GM18909 (cell line): Measurements from ENCODE around the gene DGLUCY.
"Not testable (repeated sequence)": the region's sequence is repeated elsewhere in the genome, so short reads cannot be mapped to it uniquely, and the experiment has no call there.

Experiments
- ATAC-seq: cut with Tn5 transposase; IDR thresholded peaks from one replicate; pipeline ENCODE4 v1.9.1; 2021; ENCODE audit warnings: mild to moderate bottlenecking; ENCODE audit not compliant: unreplicated experiment, poor library complexity

The DGLUCY gene

GRCh38 chr14:91103116-91103515, 10.8 kb upstream of the DGLUCY start:
- no peak for ATAC-seq

DNA sequence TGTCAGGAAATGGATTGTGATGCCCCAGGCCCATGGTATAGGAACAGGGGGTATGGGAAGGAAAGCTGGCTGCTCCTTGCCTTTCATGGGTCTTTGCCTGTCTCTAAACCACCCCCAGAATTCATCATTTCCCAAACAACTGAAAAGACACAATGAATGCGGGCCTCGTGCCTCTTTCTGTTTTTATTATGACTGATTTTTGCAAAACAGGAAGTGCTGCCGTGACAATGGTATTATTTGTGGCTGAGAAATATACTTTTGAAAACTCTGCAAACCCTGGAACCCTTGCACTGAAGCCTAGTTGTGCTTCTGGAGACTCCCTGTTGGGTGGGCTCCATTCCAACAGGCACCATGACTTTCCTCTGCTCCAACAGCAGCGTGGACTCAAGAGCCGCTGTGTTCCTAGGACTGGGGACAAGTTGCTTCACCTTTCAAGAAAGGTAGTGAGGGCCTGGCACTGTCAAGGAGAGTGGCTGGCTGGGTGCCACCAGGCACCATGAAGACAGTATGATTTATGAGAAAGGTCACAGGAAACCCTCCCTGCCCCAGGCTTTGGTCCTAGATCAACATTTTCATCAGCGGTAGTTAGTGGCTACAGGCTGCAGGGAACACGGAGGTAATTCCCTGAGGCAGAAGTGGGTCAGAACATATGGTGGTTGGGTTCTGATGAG, 4.8 kb upstream of the DGLUCY start:
- ATAC-seq: no peak

GRCh38 chr14:91111443-91111842, 2.4 kb upstream of the DGLUCY start:
- ATAC-seq: no peak

- ATAC-seq: no peak
Measured at GRCh38 chr14:91112194-91112593, 1.7 kb upstream of the DGLUCY start.

GRCh38 chr14:91114079-91115065, 499 bp downstream of the DGLUCY start:
- peak; percentile 81 for ATAC-seq

DNA sequence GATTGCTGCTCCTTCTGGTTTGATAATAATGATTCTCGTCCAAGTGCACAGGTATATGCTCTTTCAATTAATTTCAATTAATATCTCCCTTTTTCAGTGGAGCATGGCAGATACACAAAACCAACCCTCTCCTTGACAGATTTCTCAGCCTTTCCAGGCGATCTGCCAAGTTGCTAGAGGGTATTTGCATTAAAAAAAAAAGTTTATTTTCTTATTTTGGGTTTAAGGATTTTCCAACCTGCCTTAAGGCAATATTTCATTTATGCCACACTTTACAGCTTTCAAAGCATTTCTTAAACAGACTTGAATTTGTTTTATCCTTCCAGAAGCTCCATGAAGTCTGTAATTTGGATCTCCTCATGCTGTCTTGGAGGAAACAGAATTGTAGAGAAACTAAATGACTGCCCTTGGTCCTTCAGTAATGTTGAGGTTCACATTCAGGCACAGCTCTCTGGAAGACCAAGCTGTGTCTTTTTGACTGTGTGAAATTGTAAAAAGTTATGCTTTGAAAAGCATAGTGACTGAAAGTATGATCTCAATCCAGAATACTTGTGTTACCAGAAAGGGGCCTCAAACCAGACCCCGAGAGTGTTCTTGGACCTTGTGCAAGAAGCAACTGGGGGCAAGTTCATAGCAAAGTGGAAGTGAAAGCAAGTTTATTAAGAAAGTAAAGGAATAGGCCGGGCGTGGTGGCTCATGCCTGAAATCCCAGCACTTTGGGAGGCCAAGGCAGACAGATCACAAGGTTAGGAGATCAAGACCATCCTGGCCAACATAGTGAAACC, 2.3 kb downstream of the DGLUCY start:
- ATAC-seq: no peak

- ATAC-seq: no peak
Measured at GRCh38 chr14:91116913-91117588, 3.2 kb downstream of the DGLUCY start.

GRCh38 chr14:91117960-91118359, 4.1 kb downstream of the DGLUCY start:
- no peak for ATAC-seq

GRCh38 chr14:91118511-91119068, 4.7 kb downstream of the DGLUCY start:
- ATAC-seq: no peak

DNA sequence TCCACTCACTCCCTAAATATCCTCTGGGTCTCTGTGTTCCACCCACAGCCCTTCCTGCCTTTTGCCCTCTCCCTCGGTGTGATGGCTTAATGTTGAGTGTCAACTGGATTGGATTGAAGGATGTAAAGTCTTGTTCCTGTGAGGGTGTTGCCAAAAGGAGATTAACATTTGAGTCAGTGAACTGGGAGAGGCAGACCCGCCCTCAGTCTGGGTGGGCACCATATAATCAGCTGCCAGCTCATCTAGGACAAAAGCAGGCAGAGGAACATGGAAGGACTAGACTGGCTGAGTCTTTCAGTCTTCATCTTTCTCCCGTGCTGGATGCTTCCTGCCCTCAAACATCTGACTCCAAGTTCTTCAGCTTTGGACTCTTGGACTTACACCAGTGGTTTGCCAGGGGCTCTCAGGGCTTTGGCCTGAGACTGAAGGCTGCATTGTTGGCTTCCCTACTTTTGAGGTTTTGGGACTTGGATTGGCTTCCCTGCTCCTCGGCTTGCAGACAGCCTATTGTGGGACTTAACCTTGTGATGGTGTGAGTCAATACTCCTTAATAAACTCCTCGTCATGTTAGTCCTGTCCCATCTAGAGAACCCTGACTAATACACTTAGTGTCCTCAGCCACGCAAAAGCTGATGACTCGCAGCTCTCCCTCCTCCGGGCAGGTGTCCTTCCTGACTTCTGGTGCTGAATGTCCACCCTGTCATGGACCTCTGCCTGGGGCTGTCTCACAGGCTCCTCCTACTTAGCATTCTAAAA, 5.9 kb downstream of the DGLUCY start:
- no peak for ATAC-seq

DNA sequence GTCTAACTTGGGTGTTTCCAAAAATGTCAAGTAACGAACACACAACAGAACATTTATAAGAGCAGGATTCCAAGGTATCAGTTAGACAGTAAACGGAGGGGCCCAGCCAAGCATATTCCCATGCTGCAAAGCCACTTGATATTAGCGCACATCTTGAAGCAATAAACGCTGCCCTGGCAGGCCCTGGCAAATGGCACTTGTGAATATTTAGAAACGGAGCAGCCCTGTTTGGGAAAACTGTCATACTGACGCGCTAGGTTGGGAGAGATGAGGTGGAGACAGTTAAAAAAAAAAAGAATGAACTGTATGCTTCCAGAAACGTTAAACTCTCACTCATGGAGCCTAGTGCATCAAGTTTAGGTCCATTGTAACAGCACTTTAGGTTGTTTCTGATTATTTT, 9.3 kb downstream of the DGLUCY start:
- no peak for ATAC-seq

DNA sequence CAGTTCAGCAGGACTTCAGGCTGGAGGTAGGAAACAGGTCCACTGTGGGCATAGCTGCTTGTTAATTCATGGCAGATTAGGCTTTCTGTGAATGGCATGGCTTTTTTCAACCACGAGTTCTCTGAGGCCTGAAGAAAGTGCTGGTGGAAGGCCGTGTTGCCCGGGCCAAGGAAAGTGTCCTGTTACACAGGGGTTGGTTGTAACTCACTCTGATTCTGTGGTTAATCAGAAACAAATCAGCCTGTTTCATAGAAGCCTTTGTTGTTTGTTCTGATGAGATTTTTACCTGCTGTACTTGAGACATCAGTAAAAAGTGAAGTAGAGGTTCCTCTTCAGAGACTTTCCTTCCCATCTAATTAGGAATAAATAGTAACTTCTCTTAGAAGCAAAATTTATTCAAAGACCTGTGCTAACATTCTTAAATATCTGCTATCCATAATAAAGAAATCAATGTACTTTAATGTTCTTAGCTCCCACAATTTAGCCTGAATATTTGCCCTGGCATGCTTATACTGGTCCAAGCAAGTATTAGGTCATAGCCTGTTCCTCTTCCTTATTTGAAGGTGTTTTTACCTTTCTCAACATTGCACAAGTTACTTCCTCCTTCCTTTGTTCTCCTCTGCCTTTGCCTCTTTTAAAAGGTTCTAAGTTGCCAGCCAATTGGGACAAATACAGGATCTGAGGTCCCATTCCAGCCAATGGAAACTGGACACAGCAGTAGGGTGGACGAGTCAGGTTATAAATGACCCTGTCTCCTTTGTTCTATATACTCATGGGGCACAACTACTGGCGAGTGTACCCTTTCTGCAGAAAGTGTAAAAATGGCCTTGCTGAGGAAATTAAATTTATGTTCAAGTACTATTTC, 10.8 kb downstream of the DGLUCY start:
- ATAC-seq: not testable (repeated sequence)

- ATAC-seq: no peak
Measured at GRCh38 chr14:91125271-91125660, 11.4 kb downstream of the DGLUCY start.

- ATAC-seq: no peak
Measured at GRCh38 chr14:91125801-91126200, 11.9 kb downstream of the DGLUCY start.

GRCh38 chr14:91126761-91127160, 12.9 kb downstream of the DGLUCY start:
- no peak for ATAC-seq

- ATAC-seq: no peak
Measured at GRCh38 chr14:91127401-91127801, 13.5 kb downstream of the DGLUCY start.

DNA sequence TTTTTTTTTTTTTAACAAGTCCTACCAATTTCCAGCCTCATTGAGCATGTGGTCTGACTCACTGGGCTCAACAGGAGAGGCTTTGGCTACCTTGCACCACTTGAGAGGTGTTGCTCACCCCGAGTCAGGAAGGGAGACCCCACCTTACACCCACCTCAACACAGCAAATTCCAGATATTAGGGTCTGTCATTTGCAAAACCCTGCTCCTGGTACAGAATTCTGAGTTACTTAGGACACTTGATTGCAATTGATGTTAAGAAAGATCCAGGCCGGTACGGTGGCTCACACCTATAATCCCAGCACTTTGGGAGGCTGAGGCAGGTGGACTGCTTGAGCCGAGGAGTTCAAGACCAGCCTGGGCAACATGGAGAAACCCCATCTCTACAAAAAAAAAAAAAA, 14.1 kb downstream of the DGLUCY start:
- no peak for ATAC-seq

GRCh38 chr14:91128699-91129098, 14.8 kb downstream of the DGLUCY start:
- ATAC-seq: no peak
